NCI-H2081 (cell line): ENCODE data around the gene ILRUN.
"Not testable (repeated sequence)": the region's sequence is repeated elsewhere in the genome, so short reads cannot be mapped to it uniquely, and the experiment has no call there.

Experiments used
- DNase-seq, 2 experiments: peaks; one replicate each; lab custom pipeline; 2025; lab: John Stamatoyannopoulos, UW

Gene ILRUN

GRCh38 chr6:34696739-34697543 is at the start of gene ILRUN:
Gene ILRUN (minus strand): TSS chr6:34696767. CDS start chr6:34696603, 164 bp downstream.
- DNase-seq: peak; percentile 91 to 93

- DNase-seq: no peak
Measured at GRCh38 chr6:34745277-34746103, 48.9 kb upstream of the ILRUN start.

GRCh38 chr6:34744294-34744647 is 47.7 kb upstream of the ILRUN start:
- DNase-seq: not testable (repeated sequence)

- DNase-seq: no peak
Measured at GRCh38 chr6:34743625-34744293, 47.2 kb upstream of the ILRUN start.

GRCh38 chr6:34742094-34742493 is 45.5 kb upstream of the ILRUN start:
- DNase-seq: no peak

GRCh38 chr6:34736823-34737222 is 40.3 kb upstream of the ILRUN start:
- no peak for DNase-seq

- no peak for DNase-seq
Measured at GRCh38 chr6:34731393-34732060, 35.0 kb upstream of the ILRUN start.

GRCh38 chr6:34729631-34730470 is 33.3 kb upstream of the ILRUN start:
- peak in 1 of 2 experiments; percentile 23 for DNase-seq

GRCh38 chr6:34726055-34726454 is 29.5 kb upstream of the ILRUN start:
- DNase-seq: no peak

GRCh38 chr6:34723203-34723602 is 26.6 kb upstream of the ILRUN start:
- DNase-seq: no peak

GRCh38 chr6:34722451-34722850 is 25.9 kb upstream of the ILRUN start:
- DNase-seq: no peak

GRCh38 chr6:34720160-34720559 is 23.6 kb upstream of the ILRUN start:
- not testable (repeated sequence) for DNase-seq

GRCh38 chr6:34719646-34720045 is 23.1 kb upstream of the ILRUN start:
- not testable (repeated sequence) for DNase-seq

- no peak for DNase-seq
Measured at GRCh38 chr6:34718976-34719375, 22.4 kb upstream of the ILRUN start.

GRCh38 chr6:34717466-34717865 is 20.9 kb upstream of the ILRUN start:
- DNase-seq: no peak

- DNase-seq: no peak
Measured at GRCh38 chr6:34714663-34715062, 18.1 kb upstream of the ILRUN start.

- not testable (repeated sequence) for DNase-seq
Measured at GRCh38 chr6:34712881-34713280, 16.3 kb upstream of the ILRUN start.

- DNase-seq: no peak
Measured at GRCh38 chr6:34709386-34709785, 12.8 kb upstream of the ILRUN start.

- DNase-seq: no peak
Measured at GRCh38 chr6:34705241-34705640, 8.7 kb upstream of the ILRUN start.

- DNase-seq: no peak
Measured at GRCh38 chr6:34701199-34701598, 4.6 kb upstream of the ILRUN start.

- no peak for DNase-seq
Measured at GRCh38 chr6:34697904-34698559, 1.5 kb upstream of the ILRUN start.
